GM21825 (cell line): ENCODE results near the gene NOL6.
"Not testable (repeated sequence)": the region's sequence is repeated elsewhere in the genome, so short reads cannot be mapped to it uniquely, and the experiment has no call there.

Experiments used
- ATAC-seq: cut with Tn5 transposase; IDR thresholded peaks from one replicate; pipeline ENCODE4 v1.9.1; 2021; ENCODE audit warnings: mild to moderate bottlenecking, moderate library complexity; ENCODE audit not compliant: unreplicated experiment

NOL6 gene

GRCh38 chr9:33435821-33436277 lies 37.9 kb downstream of the NOL6 start:
- no peak for ATAC-seq

- no peak for ATAC-seq
Measured at GRCh38 chr9:33434317-33435105, 39.2 kb downstream of the NOL6 start.

- ATAC-seq: no peak
Measured at GRCh38 chr9:33433871-33434270, 39.9 kb downstream of the NOL6 start.

GRCh38 chr9:33431420-33431819 lies 42.3 kb downstream of the NOL6 start:
- no peak for ATAC-seq

GRCh38 chr9:33430942-33431341 lies 42.8 kb downstream of the NOL6 start:
- ATAC-seq: no peak

GRCh38 chr9:33429256-33429985 lies 44.3 kb downstream of the NOL6 start:
- ATAC-seq: no peak

- no peak for ATAC-seq
Measured at GRCh38 chr9:33426843-33427293, 46.9 kb downstream of the NOL6 start.

GRCh38 chr9:33425128-33425533 lies 48.6 kb downstream of the NOL6 start:
- no peak for ATAC-seq

- not testable (repeated sequence) for ATAC-seq
Measured at GRCh38 chr9:33424492-33424891, 49.2 kb downstream of the NOL6 start.

- not testable (repeated sequence) for ATAC-seq
Measured at GRCh38 chr9:33424043-33424442, 49.7 kb downstream of the NOL6 start.

- ATAC-seq: no peak
Measured at GRCh38 chr9:33419708-33420303, 53.9 kb downstream of the NOL6 start.

- ATAC-seq: no peak
Measured at GRCh38 chr9:33418090-33418489, 55.6 kb downstream of the NOL6 start.

- no peak for ATAC-seq
Measured at GRCh38 chr9:33416996-33417395, 56.7 kb downstream of the NOL6 start.

- ATAC-seq: no peak
Measured at GRCh38 chr9:33415501-33416038, 58.2 kb downstream of the NOL6 start.

GRCh38 chr9:33414889-33415500 lies 58.7 kb downstream of the NOL6 start:
- ATAC-seq: no peak

GRCh38 chr9:33414268-33414667 lies 59.5 kb downstream of the NOL6 start:
- ATAC-seq: no peak
